Measurements from ENCODE around the gene ZNF385C.

- TF ChIP-seq EZH2phosphoT487 (IDR thresholded peaks at IDR 0.05; ENCODE audit: insufficient read depth, low read depth) (no peak), EZH2 (IDR thresholded peaks at IDR 0.05; ENCODE audit: insufficient read depth, poor library complexity, severe bottlenecking) (no peak)
Observed at GRCh38 chr17:42116705-42117396, 18.6 kb upstream of the ZNF385C start.
